Brain pericyte (primary cell): ENCODE results near the gene APOA1.
"Not testable (repeated sequence)": the region's sequence is repeated elsewhere in the genome, so short reads cannot be mapped to it uniquely, and the experiment has no call there.

Experiments
- DNase-seq: peaks from one replicate; pipeline ENCODE4 v3.0.0-alpha.2; 2012; ENCODE audit warnings: low read depth, low spot score

The APOA1 gene

GRCh38 chr11:116814502-116814901 lies 22.9 kb downstream of the APOA1 start:
- no peak for DNase-seq

GRCh38 chr11:116813781-116814471 lies 23.5 kb downstream of the APOA1 start:
- no peak for DNase-seq

- DNase-seq: no peak
Observed at GRCh38 chr11:116813170-116813569, 24.3 kb downstream of the APOA1 start.

DNA sequence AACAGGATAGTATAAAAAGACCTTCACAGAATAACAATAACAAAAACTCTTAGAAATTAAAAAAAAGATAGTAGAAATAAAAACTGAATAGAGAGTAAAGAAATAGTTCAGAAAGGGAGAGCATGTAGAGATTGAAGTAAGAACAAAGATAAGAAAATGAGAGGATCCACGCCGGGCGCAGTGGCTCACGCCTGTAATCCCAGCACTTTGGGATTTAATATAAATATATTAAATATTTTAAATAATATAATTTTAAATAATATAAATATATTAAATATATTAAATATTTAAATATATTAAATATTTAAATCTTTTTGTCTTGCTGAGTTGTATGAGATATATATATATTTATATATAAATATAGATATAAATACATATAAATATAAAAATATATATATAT lies 25.3 kb downstream of the APOA1 start:
- no peak for DNase-seq

DNA sequence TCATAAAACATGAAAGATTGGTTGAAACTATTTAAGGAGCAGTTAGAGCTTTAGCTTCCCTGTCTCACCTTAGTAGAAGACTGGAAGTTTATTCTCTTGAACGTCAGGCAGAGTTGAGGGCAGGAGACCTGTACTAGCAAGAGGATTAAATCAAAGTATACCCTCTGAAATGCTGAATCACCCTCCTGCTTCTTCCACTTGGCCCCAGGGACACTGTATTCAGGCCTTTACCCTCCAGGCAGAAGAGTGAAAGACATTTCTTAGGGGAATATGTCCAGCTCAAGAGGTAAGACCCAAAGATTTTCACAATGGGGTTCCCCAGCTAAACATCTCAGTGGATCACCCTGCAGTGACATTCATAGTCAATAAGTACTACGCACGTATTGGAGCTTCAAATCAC lies 26.2 kb downstream of the APOA1 start:
- DNase-seq: no peak

DNA sequence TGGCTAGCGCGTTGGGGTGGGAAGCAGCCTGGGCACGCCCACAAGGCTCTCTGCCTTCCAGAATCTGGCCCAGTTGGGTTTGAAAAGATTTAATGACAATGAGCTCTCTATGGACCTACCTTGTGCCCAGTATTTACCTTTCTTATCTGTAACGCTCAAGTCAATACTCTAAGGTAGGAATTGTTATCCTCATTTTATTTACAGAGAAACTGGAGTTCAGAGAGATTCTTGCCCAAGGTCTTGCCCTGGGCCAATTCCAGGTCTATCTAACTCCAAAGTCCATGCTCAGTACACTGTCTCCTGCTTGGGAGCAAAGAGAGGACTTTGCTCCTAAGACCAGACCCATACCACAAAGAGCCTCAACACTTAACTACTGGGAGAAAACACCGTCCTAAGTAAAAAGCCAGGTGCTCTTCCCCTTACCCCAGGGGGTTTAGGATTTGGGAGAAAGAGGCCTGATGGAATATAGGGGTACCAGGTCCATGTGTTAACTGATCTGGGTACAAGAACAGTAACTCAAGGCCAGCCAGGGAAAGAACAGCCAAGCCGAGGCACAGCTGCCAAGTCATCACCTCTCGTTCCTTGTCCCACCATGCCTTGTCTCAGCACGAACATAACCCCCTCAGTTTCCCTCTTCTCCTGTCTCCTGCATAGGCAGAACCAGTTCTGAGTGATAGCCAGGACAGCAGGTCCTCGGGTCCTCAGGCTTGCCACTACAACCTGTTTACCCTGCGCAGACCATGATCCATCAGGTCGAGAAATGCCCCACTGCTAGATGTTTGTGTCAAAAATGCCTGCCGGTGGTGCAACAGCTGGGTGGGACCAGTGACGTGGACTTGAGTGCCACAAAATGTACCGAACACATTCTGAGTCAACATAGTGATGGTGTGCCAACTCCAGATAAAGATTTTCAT lies 28.9 kb downstream of the APOA1 start:
- DNase-seq: no peak

DNA sequence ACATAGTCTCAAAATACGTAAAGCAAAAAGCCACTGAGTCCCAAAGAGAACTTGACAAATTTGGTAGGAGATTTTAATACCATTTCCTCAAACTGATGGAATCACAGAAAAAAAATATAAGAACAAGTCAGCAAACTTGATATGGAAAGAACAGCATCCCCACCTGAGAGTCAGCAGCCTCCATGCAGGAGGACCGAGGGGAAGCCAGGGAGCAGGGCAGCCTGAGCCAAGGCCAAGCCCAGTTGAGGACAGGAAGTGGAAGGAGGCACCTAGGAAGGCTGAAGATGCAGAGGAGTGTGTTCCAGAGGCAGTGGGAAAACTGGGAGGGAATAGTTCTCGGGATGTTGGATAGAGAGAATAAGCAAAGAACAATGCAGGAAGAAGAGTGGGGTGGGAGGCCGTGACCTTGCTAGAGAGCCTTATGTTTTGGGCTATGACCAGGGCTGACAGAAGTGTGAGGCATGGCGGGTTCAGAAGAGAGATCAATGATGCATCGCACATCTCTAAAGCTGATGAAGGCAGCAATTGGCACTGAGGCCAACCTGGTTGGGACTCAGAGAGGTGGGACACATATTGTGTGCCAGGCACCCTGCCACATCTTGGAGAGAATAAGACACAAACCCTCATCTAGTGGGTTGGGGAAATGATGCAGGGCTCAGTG lies 29.7 kb downstream of the APOA1 start:
- DNase-seq: no peak

GRCh38 chr11:116804001-116804400 lies 33.4 kb downstream of the APOA1 start:
- DNase-seq: no peak

GRCh38 chr11:116801662-116802061 lies 35.8 kb downstream of the APOA1 start:
- not testable (repeated sequence) for DNase-seq

DNA sequence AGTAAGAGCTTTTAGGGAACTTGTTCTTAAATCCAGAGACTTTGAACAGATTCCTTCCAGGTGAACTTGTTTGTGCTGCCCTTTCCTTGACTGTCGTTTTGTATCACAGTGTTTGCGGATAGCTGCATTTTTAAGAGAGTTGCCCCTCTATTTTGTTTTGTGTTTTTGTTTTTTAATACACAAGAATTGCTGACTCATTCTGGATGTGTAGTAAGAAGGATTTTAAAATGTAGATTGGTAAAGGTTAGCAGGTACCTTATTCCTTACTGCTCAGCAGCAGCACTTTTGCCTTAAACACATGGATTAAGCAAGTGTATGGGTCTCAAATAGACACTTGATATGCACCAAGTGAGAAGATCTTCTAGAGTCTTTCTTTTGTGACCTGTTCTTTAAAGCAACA lies 36.8 kb downstream of the APOA1 start:
- no peak for DNase-seq

DNA sequence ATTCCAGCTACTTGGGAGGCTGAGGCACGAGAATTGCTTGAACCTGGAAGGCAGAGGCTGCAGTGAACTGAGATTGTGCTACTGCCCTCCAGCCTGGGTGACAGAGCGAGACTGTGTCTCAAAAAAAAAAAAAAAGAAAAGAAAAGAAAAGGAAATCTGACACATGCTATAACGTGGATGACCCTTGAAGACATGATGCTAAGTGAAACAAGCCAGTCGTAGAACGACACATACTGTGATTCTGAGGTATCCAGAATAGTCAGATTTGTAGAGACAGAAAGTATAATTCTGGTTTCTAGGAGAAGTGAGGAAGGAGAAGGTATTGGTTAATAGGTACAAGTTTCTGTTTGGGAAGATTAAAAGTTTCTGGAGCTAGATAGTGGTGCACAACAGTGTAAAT lies 39.1 kb downstream of the APOA1 start:
- no peak for DNase-seq

GRCh38 chr11:116797816-116798215 lies 39.6 kb downstream of the APOA1 start:
- DNase-seq: no peak

DNA sequence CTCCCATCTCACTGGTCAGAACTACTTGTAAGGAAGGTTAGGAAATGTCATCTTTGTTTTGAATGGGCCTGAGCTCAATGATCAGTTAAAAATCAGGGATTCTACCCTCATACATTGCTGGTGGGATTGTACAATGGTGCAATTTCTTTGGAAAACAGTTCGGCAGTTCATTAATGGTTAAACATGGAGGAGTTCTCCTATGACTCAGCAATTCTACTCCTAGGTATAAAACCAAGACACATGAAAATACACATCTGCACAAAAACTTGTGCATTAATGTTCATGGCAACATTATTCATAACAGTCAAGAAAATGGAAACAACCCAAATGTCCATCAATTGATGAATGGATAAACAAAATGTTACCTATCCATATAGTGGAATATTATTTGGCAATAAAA lies 40.9 kb downstream of the APOA1 start:
- no peak for DNase-seq

DNA sequence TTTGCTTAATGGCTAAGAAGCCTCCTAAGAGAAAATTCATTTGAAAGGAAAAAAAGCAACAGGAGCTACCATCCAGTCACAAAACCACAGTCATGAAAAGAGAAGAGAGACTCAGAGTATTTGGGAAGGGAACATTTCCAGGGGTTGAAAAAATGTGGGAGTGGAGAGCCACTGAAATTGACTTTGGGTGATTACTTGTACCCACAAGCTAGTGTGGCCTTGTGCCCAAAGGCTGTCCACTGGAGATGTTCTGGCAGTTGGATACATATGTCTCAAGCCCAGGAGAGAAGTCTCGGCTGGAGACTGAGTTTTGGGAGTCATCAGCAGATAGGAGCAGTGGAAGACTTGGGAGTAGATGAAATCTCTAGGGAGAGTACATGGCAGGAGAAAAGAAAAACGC lies 42.6 kb downstream of the APOA1 start:
- no peak for DNase-seq

DNA sequence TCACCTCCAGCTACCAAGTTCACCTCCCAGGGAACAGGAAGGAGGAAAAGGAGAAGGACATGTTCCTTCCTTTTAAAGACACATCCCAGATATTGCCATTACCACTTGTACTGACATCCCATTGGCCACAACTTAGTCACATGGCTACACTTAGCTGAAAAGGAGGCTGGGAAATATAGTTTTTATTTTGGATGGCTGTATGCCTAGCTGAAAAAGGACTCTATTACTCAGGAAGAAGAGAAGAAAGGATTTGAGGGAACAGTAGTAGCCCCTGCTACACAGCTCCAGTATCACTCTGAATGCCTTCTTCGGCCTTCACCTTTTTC lies 43.7 kb downstream of the APOA1 start:
- DNase-seq: no peak

GRCh38 chr11:116792869-116793771 lies 44.3 kb downstream of the APOA1 start:
- DNase-seq: no peak

- no peak for DNase-seq
Observed at GRCh38 chr11:116792144-116792868, 45.1 kb downstream of the APOA1 start.

DNA sequence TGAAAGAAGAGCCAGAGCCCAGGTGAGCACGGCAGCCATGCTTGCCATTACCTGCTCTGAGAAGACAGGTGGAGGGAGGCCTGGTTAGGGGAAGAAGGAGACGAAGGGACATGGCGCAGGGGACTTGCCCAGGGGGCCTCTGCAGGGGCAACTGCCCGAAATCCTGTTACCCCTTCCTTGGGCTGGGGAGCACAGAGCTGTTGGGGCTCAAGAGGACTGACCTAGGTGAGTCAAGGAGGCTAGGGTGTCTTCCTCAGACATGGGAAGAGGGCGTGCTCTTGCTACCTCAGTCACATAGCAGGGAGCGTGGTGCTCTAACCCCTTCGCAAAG lies 45.6 kb downstream of the APOA1 start, which contains the start of gene APOA5:
Gene APOA5, minus strand, starts transcription at position 67 of the 331 bp plus-strand sequence. Its CDS starts 19 bp downstream, at position 48.
- no peak for DNase-seq

- DNase-seq: no peak
Observed at GRCh38 chr11:116791002-116791812, 46.2 kb downstream of the APOA1 start.
